WTC11 (cell line): ENCODE results near the gene HAPSTR1.

Source experiments
- AFF4 ChIP-seq: sonication (generic); formaldehyde crosslinking; IDR thresholded peaks from 2 replicates; pipeline ENCODE4 v1.8.1; 2023; ENCODE audit warnings: mild to moderate bottlenecking, missing genetic modification reagents, borderline replicate concordance
- ATF2 ChIP-seq: sonication (generic); formaldehyde crosslinking; IDR thresholded peaks from 2 replicates; pipeline ENCODE4 v1.8.1; 2022; ENCODE audit warnings: low read depth, missing genetic modification reagents, borderline replicate concordance
- CBFB ChIP-seq: sonication (generic); formaldehyde crosslinking; IDR thresholded peaks from 2 replicates; pipeline ENCODE4 v1.8.1; 2022; ENCODE audit warnings: mild to moderate bottlenecking, low read depth, missing genetic modification reagents
- CTCF ChIP-seq: fragments of 200-600 bp; IDR thresholded peaks from 2 replicates; pipeline ENCODE4 v1.8.0; 2022; ENCODE audit warnings: antibody characterized with exemption
- FOXK1 ChIP-seq: sonication (generic); formaldehyde crosslinking; IDR thresholded peaks from 2 replicates; pipeline ENCODE4 v1.8.0; 2022; ENCODE audit warnings: mild to moderate bottlenecking, moderate library complexity, missing genetic modification reagents
- FOXP1 ChIP-seq: sonication (generic); formaldehyde crosslinking; IDR thresholded peaks from 2 replicates; pipeline ENCODE4 v1.8.0; 2022; ENCODE audit warnings: missing genetic modification reagents, mild to moderate bottlenecking, moderate library complexity, borderline replicate concordance
- HMGXB4 ChIP-seq: sonication (generic); formaldehyde crosslinking; IDR thresholded peaks from 2 replicates; pipeline ENCODE4 v1.8.1; 2023; ENCODE audit warnings: mild to moderate bottlenecking, moderate library complexity, missing genetic modification reagents
- NR3C1 ChIP-seq: sonication (generic); formaldehyde crosslinking; conservative IDR thresholded peaks from 2 replicates; pipeline ENCODE4 v1.8.1; 2023; ENCODE audit warnings: low read depth, mild to moderate bottlenecking, missing genetic modification reagents
- PRDM15 ChIP-seq: sonication (generic); formaldehyde crosslinking; IDR thresholded peaks from 2 replicates; pipeline ENCODE4 v1.8.0; 2022; ENCODE audit warnings: missing genetic modification reagents
- TCF7 ChIP-seq: sonication (generic); formaldehyde crosslinking; IDR thresholded peaks from 2 replicates; pipeline ENCODE4 v1.8.0; 2022; ENCODE audit warnings: mild to moderate bottlenecking, low read depth, missing genetic modification reagents, moderate library complexity
- USF1 ChIP-seq: sonication (generic); formaldehyde crosslinking; IDR thresholded peaks from 2 replicates; pipeline ENCODE4 v1.8.0; 2022; ENCODE audit warnings: mild to moderate bottlenecking, missing genetic modification reagents
- USF2 ChIP-seq: sonication (generic); formaldehyde crosslinking; IDR thresholded peaks from 2 replicates; pipeline ENCODE4 v1.8.1; 2023; ENCODE audit warnings: mild to moderate bottlenecking, missing genetic modification reagents, moderate library complexity
- ZBTB21 ChIP-seq: sonication (generic); formaldehyde crosslinking; IDR thresholded peaks from 2 replicates; pipeline ENCODE4 v1.8.1; 2023; ENCODE audit warnings: mild to moderate bottlenecking, missing genetic modification reagents, borderline replicate concordance

- TF ChIP-seq USF1 (CRISPR knock-in tag): no peak
- TF ChIP-seq CBFB (CRISPR knock-in tag): no peak
- TF ChIP-seq CTCF: no peak
- no peak for TF ChIP-seq AFF4
- no peak for TF ChIP-seq TCF7 (CRISPR knock-in tag)
- TF ChIP-seq FOXK1: no peak
- TF ChIP-seq FOXP1: no peak
- TF ChIP-seq HMGXB4 (CRISPR knock-in tag): no peak
- TF ChIP-seq USF2: no peak
- no peak for TF ChIP-seq NR3C1 (CRISPR knock-in tag)
- TF ChIP-seq ATF2 (CRISPR knock-in tag): no peak
- TF ChIP-seq ZBTB21: no peak
- no peak for TF ChIP-seq PRDM15 (CRISPR knock-in tag)
Observed at GRCh38 chr16:9119795-9120194, 28.4 kb downstream of the HAPSTR1 start.
